ENCODE results near the gene MR1. TPM values are rescaled to one million over a fixed set of nuclear protein-coding genes. Genes with fewer than 3 reads are reported as not detected.
"Not testable (repeated sequence)": the region's sequence is repeated elsewhere in the genome, so short reads cannot be mapped to it uniquely, and the experiment has no call there.

MR1 gene
- total and polyA plus RNA-seq, 2 donors from 2014 or later: 15.2 to 29.3 TPM

DNA sequence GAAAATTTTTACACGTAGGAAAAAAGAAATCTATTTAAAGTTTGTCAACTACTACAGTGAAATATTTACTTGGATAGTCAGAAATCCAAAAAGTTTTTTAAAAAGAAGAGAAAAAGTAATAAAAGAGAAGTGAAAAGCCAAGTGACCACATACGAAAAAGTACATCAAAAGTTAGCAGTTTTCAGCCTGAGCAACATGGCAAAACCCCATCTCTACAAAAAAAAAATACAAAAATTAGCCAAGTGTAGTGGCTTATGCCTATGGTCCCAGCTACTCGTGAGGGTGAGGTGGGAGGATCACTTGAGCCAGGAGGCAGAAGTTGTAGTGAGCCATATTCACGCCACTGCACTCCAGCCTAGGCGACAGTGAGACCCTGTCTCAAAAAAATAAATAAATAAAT, 5.2 kb upstream of the MR1 start:
- FAIRE-seq: no peak
- H3K9me3 ChIP-seq (ENCODE audit: control insufficient read depth in 2 of 3, insufficient read depth in 1 of 3, low read length in 3 of 3): no peaks in the 10 kb centered on the region
- H3K27me3 ChIP-seq (ENCODE audit: control insufficient read depth, insufficient read depth, low read length): no peaks in the 10 kb centered on the region
- H3K36me3 ChIP-seq (ENCODE audit: control insufficient read depth in 2 of 3, insufficient read depth in 3 of 3, low read length in 3 of 3): no peaks in the 10 kb centered on the region
- no peak overlapping the region for H3K9ac ChIP-seq (ENCODE audit: low read length in 3 of 3)
- peaks cover 0 to 9% (median 5%) of the 10 kb centered on the region in 3 donors for H3K4me1 ChIP-seq (ENCODE audit: control insufficient read depth in 2 of 3, insufficient read depth in 2 of 3, low read depth in 1 of 3, low read length in 3 of 3)
- no peak overlapping the region for H3K4me3 ChIP-seq (ENCODE audit: low read length in 3 of 3)
- no peak overlapping the region for H3K27ac ChIP-seq (ENCODE audit: low read depth in 2 of 2, low read length in 2 of 2)
- DNase-seq: no peak
- intact Hi-C loops (cut with DNase I): no loop called here
- TF ChIP-seq, protein P1, sequence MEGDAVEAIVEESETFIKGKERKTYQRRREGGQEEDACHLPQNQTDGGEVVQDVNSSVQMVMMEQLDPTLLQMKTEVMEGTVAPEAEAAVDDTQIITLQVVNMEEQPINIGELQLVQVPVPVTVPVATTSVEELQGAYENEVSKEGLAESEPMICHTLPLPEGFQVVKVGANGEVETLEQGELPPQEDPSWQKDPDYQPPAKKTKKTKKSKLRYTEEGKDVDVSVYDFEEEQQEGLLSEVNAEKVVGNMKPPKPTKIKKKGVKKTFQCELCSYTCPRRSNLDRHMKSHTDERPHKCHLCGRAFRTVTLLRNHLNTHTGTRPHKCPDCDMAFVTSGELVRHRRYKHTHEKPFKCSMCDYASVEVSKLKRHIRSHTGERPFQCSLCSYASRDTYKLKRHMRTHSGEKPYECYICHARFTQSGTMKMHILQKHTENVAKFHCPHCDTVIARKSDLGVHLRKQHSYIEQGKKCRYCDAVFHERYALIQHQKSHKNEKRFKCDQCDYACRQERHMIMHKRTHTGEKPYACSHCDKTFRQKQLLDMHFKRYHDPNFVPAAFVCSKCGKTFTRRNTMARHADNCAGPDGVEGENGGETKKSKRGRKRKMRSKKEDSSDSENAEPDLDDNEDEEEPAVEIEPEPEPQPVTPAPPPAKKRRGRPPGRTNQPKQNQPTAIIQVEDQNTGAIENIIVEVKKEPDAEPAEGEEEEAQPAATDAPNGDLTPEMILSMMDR (IDR thresholded peaks at IDR 0.05; ENCODE audit: borderline replicate concordance, extremely low read depth, insufficient read depth): no peak

DNA sequence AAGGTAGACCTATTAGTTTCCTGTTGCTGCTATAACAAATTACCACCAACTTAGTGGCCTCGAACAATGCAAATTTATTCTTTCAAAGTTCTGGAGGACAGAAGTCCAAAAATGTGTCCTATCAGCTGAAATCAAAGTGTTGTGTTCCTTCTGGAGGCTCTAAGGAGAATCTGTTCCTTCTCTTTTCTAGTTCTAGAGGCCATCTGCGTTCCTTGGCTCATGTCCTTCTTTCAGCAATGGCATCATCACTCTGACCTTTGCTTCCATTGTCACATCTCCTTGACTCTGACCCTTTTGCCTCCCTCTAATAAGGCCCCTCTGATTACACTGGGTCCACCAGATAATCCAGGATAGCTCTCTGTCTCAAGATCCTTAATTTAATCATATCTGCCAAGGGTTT, 1.2 kb upstream of the MR1 start:
- no peak for FAIRE-seq
- intact Hi-C loops (cut with DNase I): no loop called here
- no peaks in the 10 kb centered on the region for H3K27me3 ChIP-seq (ENCODE audit: control insufficient read depth, insufficient read depth, low read length)
- peak overlapping the region; percentile 85 for H3K27ac ChIP-seq (ENCODE audit: low read depth in 2 of 2, low read length in 2 of 2)
- H3K9ac ChIP-seq (ENCODE audit: low read length in 3 of 3): no peak overlapping the region
- no peaks in the 10 kb centered on the region for H3K9me3 ChIP-seq (ENCODE audit: control insufficient read depth in 2 of 3, insufficient read depth in 1 of 3, low read length in 3 of 3)
- H3K4me3 ChIP-seq (ENCODE audit: low read length in 3 of 3): no peak overlapping the region
- TF ChIP-seq, protein P1 (IDR thresholded peaks at IDR 0.05; ENCODE audit: borderline replicate concordance, extremely low read depth, insufficient read depth): no peak
- H3K4me1 ChIP-seq (ENCODE audit: control insufficient read depth in 2 of 3, insufficient read depth in 2 of 3, low read depth in 1 of 3, low read length in 3 of 3): peaks cover 0 to 11% (median 10%) of the 10 kb centered on the region in 3 donors
- no peak for DNase-seq
- no peaks in the 10 kb centered on the region for H3K36me3 ChIP-seq (ENCODE audit: control insufficient read depth in 2 of 3, insufficient read depth in 3 of 3, low read length in 3 of 3)

DNA sequence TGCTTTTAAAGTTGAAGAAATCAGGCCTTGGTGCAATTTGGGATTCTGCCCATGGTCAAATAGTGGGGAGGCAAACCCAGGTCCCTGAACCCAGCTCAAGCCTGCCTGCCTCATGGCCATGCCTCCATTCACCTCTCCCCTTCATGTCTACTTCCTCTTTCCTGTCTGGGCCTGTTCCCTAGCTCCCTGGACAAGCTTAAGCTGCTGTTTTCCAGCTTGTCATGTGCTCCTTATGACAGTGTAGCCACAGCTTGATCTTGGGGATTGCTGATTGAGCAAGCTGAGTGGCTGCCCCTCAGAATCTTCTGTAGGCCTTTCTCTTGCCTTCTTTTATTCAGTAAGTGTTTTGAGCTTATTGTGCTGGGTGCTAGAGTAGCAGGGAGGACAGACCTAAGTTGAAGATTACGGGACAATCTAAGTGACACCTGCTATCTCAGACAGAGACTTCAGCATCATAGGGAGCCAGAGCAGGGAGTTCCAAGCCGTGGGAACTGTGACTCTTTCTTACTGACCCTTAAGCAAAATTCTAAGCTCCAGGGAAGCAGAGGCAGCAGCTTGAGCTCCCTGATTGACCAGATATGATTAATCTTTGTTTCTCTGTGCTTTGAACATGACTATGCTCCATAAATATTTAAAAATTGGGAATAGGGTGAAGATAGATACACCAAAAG, 520 bp upstream of the MR1 start:
- Histone ChIP-seq H3K9ac (ENCODE audit: low read length in 3 of 3) (peak overlapping the region in 2 of 3 donors; percentile 61 to 81), H3K4me3 (ENCODE audit: low read length in 3 of 3) (peak overlapping the region; percentile 63 to 87 (median 77)), H3K4me1 (ENCODE audit: control insufficient read depth in 2 of 3, insufficient read depth in 2 of 3, low read depth in 1 of 3, low read length in 3 of 3) (peaks cover 0 to 11% (median 10%) of the 10 kb centered on the region in 3 donors), H3K27me3 (ENCODE audit: control insufficient read depth, insufficient read depth, low read length) (no peaks in the 10 kb centered on the region), H3K36me3 (ENCODE audit: control insufficient read depth in 2 of 3, insufficient read depth in 3 of 3, low read length in 3 of 3) (no peaks in the 10 kb centered on the region), H3K27ac (ENCODE audit: low read depth in 2 of 2, low read length in 2 of 2) (peak overlapping the region; percentile 85), H3K9me3 (ENCODE audit: control insufficient read depth in 2 of 3, insufficient read depth in 1 of 3, low read length in 3 of 3) (no peaks in the 10 kb centered on the region)
- TF ChIP-seq, protein P1 (IDR thresholded peaks at IDR 0.05; ENCODE audit: borderline replicate concordance, extremely low read depth, insufficient read depth): no peak
- FAIRE-seq: no peak
- intact Hi-C loops (cut with DNase I): no loop called here
- peak in 2 of 5 donors; percentile 11 to 74 for DNase-seq

- intact Hi-C loops (cut with DNase I); FAIRE-seq; H3K9ac ChIP-seq (ENCODE audit: low read length in 3 of 3); H3K36me3 ChIP-seq (ENCODE audit: control insufficient read depth in 2 of 3, insufficient read depth in 3 of 3, low read length in 3 of 3); H3K27ac ChIP-seq (ENCODE audit: low read depth in 2 of 2, low read length in 2 of 2); H3K9me3 ChIP-seq (ENCODE audit: control insufficient read depth in 2 of 3, insufficient read depth in 1 of 3, low read length in 3 of 3); H3K4me3 ChIP-seq (ENCODE audit: low read length in 3 of 3); DNase-seq; H3K27me3 ChIP-seq (ENCODE audit: control insufficient read depth, insufficient read depth, low read length): not testable (repeated sequence)
- peaks cover 0 to 11% (median 10%) of the 10 kb centered on the region in 3 donors for H3K4me1 ChIP-seq (ENCODE audit: control insufficient read depth in 2 of 3, insufficient read depth in 2 of 3, low read depth in 1 of 3, low read length in 3 of 3)
These were observed 1.4 kb downstream of the MR1 start for GRCh38 chr1:181035210-181035609.
